Caco-2 (cell line): Measurements from ENCODE around the gene MKLN1. TPM values are rescaled to one million over a fixed set of nuclear protein-coding genes. Genes with fewer than 3 reads are reported as not detected.

ENCODE experiments used
- BruUV-seq: library from RNA; stranded (reverse); fragments of 400-500 nt; replicated peaks from 2 replicates; lab custom pipeline; 2021; lab: Mats Ljungman, UMichigan
- CTCF ChIA-PET: fragments of 300-600 bp; sonication (Branson Sonifier 250); formaldehyde crosslinking; loops from one replicate; lab custom pipeline; 2022; ENCODE audit warnings: antibody characterized with exemption; lab: Charles Lee
- POLR2A ChIA-PET: fragments of 300-600 bp; sonication (Branson Sonifier 250); formaldehyde crosslinking; loops from one replicate; lab custom pipeline; 2022; ENCODE audit warnings: antibody characterized with exemption; lab: Charles Lee
- DNase-seq, 2 experiments: peaks; one replicate each; pipeline versions ENCODE4 v3.0.0 to v3.0.0-alpha.2; 2020 to 2022
- H3K27me3 ChIP-seq: replicated peaks from 2 replicates; pipeline ENCODE4 v1.6.0; 2011; ENCODE audit warnings: low read length; ENCODE audit not compliant: control insufficient read depth, insufficient read depth
- H3K36me3 ChIP-seq: 2 replicates; pipeline ENCODE4 v1.5.1; 2011; ENCODE audit warnings: low read length; ENCODE audit not compliant: control insufficient read depth, insufficient read depth
- H3K4me1 ChIP-seq: fragments of 250-450 bp; sonication (Bioruptor Pico); 2 replicates; pipeline ENCODE4 v1.5.1; 2020; ENCODE audit warnings: mild to moderate bottlenecking
- H3K4me3 ChIP-seq: 2 replicates; pipeline ENCODE4 v1.5.1; 2011; ENCODE audit warnings: low read depth, mild to moderate bottlenecking, control low read depth, low read length
- H3K9me3 ChIP-seq: fragments of 250-450 bp; sonication (Bioruptor Pico); 2 replicates; pipeline ENCODE4 v1.5.1; 2020; ENCODE audit warnings: mild to moderate bottlenecking, moderate library complexity
- H3K27ac Mint-ChIP-seq: one replicate; pipeline ENCODE4 v1.8.0; 2022; ENCODE audit warnings: mixed read lengths; ENCODE audit not compliant: unreplicated experiment
- H3K27me3 Mint-ChIP-seq: one replicate; pipeline ENCODE4 v1.8.0; 2022; ENCODE audit warnings: mixed read lengths; ENCODE audit not compliant: insufficient read depth, unreplicated experiment
- H3K36me3 Mint-ChIP-seq: one replicate; pipeline ENCODE4 v1.8.0; 2022; ENCODE audit warnings: mild to moderate bottlenecking, mixed read lengths; ENCODE audit not compliant: insufficient read depth, unreplicated experiment
- H3K4me1 Mint-ChIP-seq: one replicate; pipeline ENCODE4 v1.8.0; 2022; ENCODE audit warnings: low read depth, mixed read lengths; ENCODE audit not compliant: unreplicated experiment
- H3K4me3 Mint-ChIP-seq: one replicate; pipeline ENCODE4 v1.8.0; 2022; ENCODE audit warnings: mild to moderate bottlenecking, moderate library complexity, mixed read lengths; ENCODE audit not compliant: unreplicated experiment
- H3K9me3 Mint-ChIP-seq: one replicate; pipeline ENCODE4 v1.8.0; 2022; ENCODE audit warnings: mixed read lengths; ENCODE audit not compliant: unreplicated experiment
- intact Hi-C: fragments of 100-400 bp; cut with micrococcal nuclease; formaldehyde crosslinking; loops from one replicate; pipeline ENCODE4 v1.10.0; 2022; ENCODE audit not compliant: unreplicated experiment
- total RNA-seq: library from RNA; stranded (reverse); gene quantifications from 2 replicates; pipeline ENCODE4 v1.2.3, GENCODE V29; 2022
- TF ChIP-seq, protein P1 (sequence below), 2 experiments: fragments of 200-600 bp in 1 of 2; IDR thresholded peaks; 1 replicate in 1 of 2; 2 replicates in 1 of 2; pipeline versions ENCODE4 v1.5.1 to v1.8.0; 2011 to 2022; ENCODE audit warnings: antibody characterized with exemption in 1 of 2, control low read depth in 1 of 2, inconsistent platforms in 1 of 2, low read depth in 1 of 2, low read length in 1 of 2, mild to moderate bottlenecking in 1 of 2, moderate library complexity in 1 of 2; ENCODE audit not compliant: insufficient read depth in 1 of 2, severe bottlenecking in 1 of 2, unreplicated experiment in 1 of 2

MKLN1 gene
- total RNA-seq, 1 experiment from 2014 or later = 55.6 TPM

GRCh38 chr7:131495669-131496498 is 168.2 kb downstream of the MKLN1 start:
- Histone ChIP-seq H3K27me3 (no peaks in the 10 kb centered on the region), H3K4me3 (no peak overlapping the region), H3K9me3 (no peaks in the 10 kb centered on the region), H3K36me3 (no peaks in the 10 kb centered on the region), H3K4me1 (no peaks in the 10 kb centered on the region)
- H3K4me1 Mint-ChIP-seq = no peaks in the 10 kb centered on the region
- no peak overlapping the region for H3K4me3 Mint-ChIP-seq
- CTCF ChIA-PET = interaction anchor here (0.7 kb wide), 1 partner anchor 201 kb away, joined by 3 read pairs; no protein-coding TSS in a partner anchor
- intact Hi-C loops = no loop called here
- H3K9me3 Mint-ChIP-seq = no peaks in the 10 kb centered on the region
- no TSS peak for BruUV-seq
- no peaks in the 10 kb centered on the region for H3K27me3 Mint-ChIP-seq
- no peak overlapping the region for H3K27ac Mint-ChIP-seq
- TF ChIP-seq, protein P1, sequence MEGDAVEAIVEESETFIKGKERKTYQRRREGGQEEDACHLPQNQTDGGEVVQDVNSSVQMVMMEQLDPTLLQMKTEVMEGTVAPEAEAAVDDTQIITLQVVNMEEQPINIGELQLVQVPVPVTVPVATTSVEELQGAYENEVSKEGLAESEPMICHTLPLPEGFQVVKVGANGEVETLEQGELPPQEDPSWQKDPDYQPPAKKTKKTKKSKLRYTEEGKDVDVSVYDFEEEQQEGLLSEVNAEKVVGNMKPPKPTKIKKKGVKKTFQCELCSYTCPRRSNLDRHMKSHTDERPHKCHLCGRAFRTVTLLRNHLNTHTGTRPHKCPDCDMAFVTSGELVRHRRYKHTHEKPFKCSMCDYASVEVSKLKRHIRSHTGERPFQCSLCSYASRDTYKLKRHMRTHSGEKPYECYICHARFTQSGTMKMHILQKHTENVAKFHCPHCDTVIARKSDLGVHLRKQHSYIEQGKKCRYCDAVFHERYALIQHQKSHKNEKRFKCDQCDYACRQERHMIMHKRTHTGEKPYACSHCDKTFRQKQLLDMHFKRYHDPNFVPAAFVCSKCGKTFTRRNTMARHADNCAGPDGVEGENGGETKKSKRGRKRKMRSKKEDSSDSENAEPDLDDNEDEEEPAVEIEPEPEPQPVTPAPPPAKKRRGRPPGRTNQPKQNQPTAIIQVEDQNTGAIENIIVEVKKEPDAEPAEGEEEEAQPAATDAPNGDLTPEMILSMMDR (IDR thresholded peaks at IDR 0.05; ENCODE audit: insufficient read depth in 1 of 2, low read depth in 1 of 2, low read length in 1 of 2, severe bottlenecking in 1 of 2, unreplicated experiment in 1 of 2) = no peak
- POLR2A ChIA-PET = no interaction called here
- no peak for DNase-seq
- peaks cover 73% of the 10 kb centered on the region for H3K36me3 Mint-ChIP-seq

DNA sequence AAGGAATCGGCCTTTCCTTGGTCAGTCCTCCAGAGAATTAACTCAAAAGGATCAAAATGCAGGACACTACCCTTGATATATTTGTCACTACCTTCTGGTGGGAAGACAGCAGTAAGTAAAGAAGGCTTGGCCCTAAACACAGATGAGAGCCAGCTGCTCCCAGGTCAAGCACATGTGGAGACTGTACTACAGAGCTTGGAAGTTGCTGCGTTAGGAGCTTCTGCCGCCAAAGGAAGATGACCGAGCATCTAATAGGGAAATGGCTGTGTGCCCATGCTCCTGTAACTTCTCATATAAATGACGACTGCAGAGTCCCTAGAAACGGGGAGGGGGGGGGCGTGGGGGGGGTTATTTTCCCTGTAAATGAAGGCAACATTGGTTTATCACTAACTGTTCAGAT is 169.8 kb downstream of the MKLN1 start:
- Mint-ChIP-seq H3K27ac (no peak overlapping the region), H3K36me3 (peaks cover 87% of the 10 kb centered on the region), H3K27me3 (no peaks in the 10 kb centered on the region), H3K9me3 (no peaks in the 10 kb centered on the region), H3K4me1 (no peaks in the 10 kb centered on the region), H3K4me3 (no peak overlapping the region)
- Histone ChIP-seq H3K27me3 (no peaks in the 10 kb centered on the region), H3K4me1 (no peaks in the 10 kb centered on the region), H3K4me3 (no peak overlapping the region), H3K36me3 (no peaks in the 10 kb centered on the region; the same call in 1 of the 2 replicates), H3K9me3 (no peaks in the 10 kb centered on the region)
- ChIA-PET POLR2A (no interaction called here), CTCF (no interaction called here)
- TF ChIP-seq, protein P1 (IDR thresholded peaks at IDR 0.05; ENCODE audit: insufficient read depth in 1 of 2, low read depth in 1 of 2, low read length in 1 of 2, severe bottlenecking in 1 of 2, unreplicated experiment in 1 of 2) = no peak
- no peak for DNase-seq
- no TSS peak for BruUV-seq
- intact Hi-C loops = no loop called here

- CTCF ChIA-PET = no interaction called here
- no peaks in the 10 kb centered on the region for H3K9me3 Mint-ChIP-seq
- no TSS peak for BruUV-seq
These were observed 170.7 kb downstream of the MKLN1 start for GRCh38 chr7:131498237-131498885.

More at GRCh38 chr7:131498237-131498885, 170.7 kb downstream of the MKLN1 start:
- H3K36me3 Mint-ChIP-seq = peaks cover 93% of the 10 kb centered on the region
- POLR2A ChIA-PET = no interaction called here
- H3K9me3 ChIP-seq = no peaks in the 10 kb centered on the region
- peaks cover 1% of the 10 kb centered on the region; the same call in 1 of the 2 replicates for H3K36me3 ChIP-seq
- no peak overlapping the region for H3K4me3 Mint-ChIP-seq
- no peaks in the 10 kb centered on the region for H3K27me3 ChIP-seq
- intact Hi-C loops = no loop called here
- TF ChIP-seq, protein P1 (IDR thresholded peaks at IDR 0.05; ENCODE audit: insufficient read depth in 1 of 2, low read depth in 1 of 2, low read length in 1 of 2, severe bottlenecking in 1 of 2, unreplicated experiment in 1 of 2) = no peak
- H3K4me3 ChIP-seq = no peak overlapping the region
- no peaks in the 10 kb centered on the region for H3K4me1 ChIP-seq
- H3K27me3 Mint-ChIP-seq = no peaks in the 10 kb centered on the region
- no peak for DNase-seq
- no peaks in the 10 kb centered on the region for H3K4me1 Mint-ChIP-seq
- H3K27ac Mint-ChIP-seq = no peak overlapping the region
